ENCODE data around the gene CCDC77. TPM values are rescaled to one million over a fixed set of nuclear protein-coding genes. Genes with fewer than 3 reads are reported as not detected.

CCDC77 gene
- total RNA-seq, 1 donor from 2014 or later = 3.1 TPM

GRCh38 chr12:449203-449602 lies 47.8 kb downstream of the CCDC77 start:
- DNase-seq (ENCODE audit: missing footprints) = no peak
- intact Hi-C loops (cut with DNase I) = no loop called here
- ATAC-seq = no peak

GRCh38 chr12:450438-450837 lies 49.0 kb downstream of the CCDC77 start:
- ATAC-seq (no peak), DNase-seq (ENCODE audit: missing footprints) (no peak)
- intact Hi-C loops (cut with DNase I) = no loop called here

GRCh38 chr12:452667-453210 lies 51.3 kb downstream of the CCDC77 start:
- ATAC-seq (no peak), DNase-seq (ENCODE audit: missing footprints) (no peak)
- intact Hi-C loops (cut with DNase I) = no loop called here

GRCh38 chr12:454833-455232 lies 53.4 kb downstream of the CCDC77 start:
- DNase-seq (ENCODE audit: missing footprints) (no peak), ATAC-seq (no peak)
- intact Hi-C loops (cut with DNase I) = loop anchor here (1.0 to 5.0 kb wide), 2 partner anchors 47 to 91 kb away; no protein-coding TSS in a partner anchor

- intact Hi-C loops (cut with DNase I) = loop anchor here (1.0 to 5.0 kb wide), 2 partner anchors 46 to 90 kb away; no protein-coding TSS in a partner anchor
- DNase-seq (ENCODE audit: missing footprints) (no peak), ATAC-seq (no peak)
Observed at GRCh38 chr12:455821-456220, 54.4 kb downstream of the CCDC77 start.

GRCh38 chr12:457676-458075 lies 56.2 kb downstream of the CCDC77 start:
- intact Hi-C loops (cut with DNase I) = loop anchor here (5.0 kb wide), 1 partner anchor 45 kb away; no protein-coding TSS in a partner anchor
- ATAC-seq (no peak), DNase-seq (ENCODE audit: missing footprints) (no peak)

- intact Hi-C loops (cut with DNase I) = loop anchor here (5.0 kb wide), 1 partner anchor 43 kb away; no protein-coding TSS in a partner anchor
- no peak for DNase-seq (ENCODE audit: missing footprints)
- no peak for ATAC-seq
Observed at GRCh38 chr12:459050-459429, 57.6 kb downstream of the CCDC77 start.

- DNase-seq (ENCODE audit: missing footprints) (no peak), ATAC-seq (peak; percentile 76)
- intact Hi-C loops (cut with DNase I) = loop anchor here (5.0 kb wide), 1 partner anchor 43 kb away; no protein-coding TSS in a partner anchor
Observed at GRCh38 chr12:459430-460258, 58.2 kb downstream of the CCDC77 start, which contains the start of gene B4GALNT3. Gene B4GALNT3, plus strand, starts transcription at chr12:459939. Its CDS starts 438 bp downstream, at chr12:460377.

- intact Hi-C loops (cut with DNase I) = no loop called here
- DNase-seq (ENCODE audit: missing footprints) (no peak), ATAC-seq (no peak)
Observed at GRCh38 chr12:460261-461230, 59.1 kb downstream of the CCDC77 start.

- DNase-seq (ENCODE audit: missing footprints) (no peak), ATAC-seq (no peak)
- intact Hi-C loops (cut with DNase I) = no loop called here
Observed at GRCh38 chr12:461425-461824, 60.0 kb downstream of the CCDC77 start.

GRCh38 chr12:462936-463705 lies 61.7 kb downstream of the CCDC77 start:
- intact Hi-C loops (cut with DNase I) = no loop called here
- ATAC-seq (no peak), DNase-seq (ENCODE audit: missing footprints) (no peak)

- ATAC-seq (peak; percentile 78), DNase-seq (ENCODE audit: missing footprints) (no peak)
- intact Hi-C loops (cut with DNase I) = no loop called here
Observed at GRCh38 chr12:464484-465267, 63.2 kb downstream of the CCDC77 start.

GRCh38 chr12:466039-466438 lies 64.6 kb downstream of the CCDC77 start:
- intact Hi-C loops (cut with DNase I) = no loop called here
- peak; percentile 42 for ATAC-seq
- DNase-seq (ENCODE audit: missing footprints) = no peak

GRCh38 chr12:466762-467161 lies 65.3 kb downstream of the CCDC77 start:
- ATAC-seq = no peak

GRCh38 chr12:467591-467990 lies 66.1 kb downstream of the CCDC77 start:
- intact Hi-C loops (cut with DNase I) = no loop called here
- DNase-seq (ENCODE audit: missing footprints) = no peak
- no peak for ATAC-seq

More at GRCh38 chr12:466762-467161, 65.3 kb downstream of the CCDC77 start:
- no peak for DNase-seq (ENCODE audit: missing footprints)
- intact Hi-C loops (cut with DNase I) = no loop called here

- intact Hi-C loops (cut with DNase I) = no loop called here
- no peak for ATAC-seq
- no peak for DNase-seq (ENCODE audit: missing footprints)
Observed at GRCh38 chr12:468671-469389, 67.4 kb downstream of the CCDC77 start.

GRCh38 chr12:470133-470532 lies 68.7 kb downstream of the CCDC77 start:
- no peak for ATAC-seq
- intact Hi-C loops (cut with DNase I) = no loop called here
- no peak for DNase-seq (ENCODE audit: missing footprints)
